Epidermal melanocyte (primary cell): ENCODE data around the gene DEFB115.
A peak's percentile ranks its signal among the peaks of the same experiment; 100 is the strongest.
"Not testable (repeated sequence)": the region's sequence is repeated elsewhere in the genome, so short reads cannot be mapped to it uniquely, and the experiment has no call there.

Source experiments
- DNase-seq: peaks from one replicate; pipeline ENCODE4 v3.0.0; 2011; ENCODE audit warnings: low spot score; ENCODE audit not compliant: insufficient read length

Gene DEFB115

DNA sequence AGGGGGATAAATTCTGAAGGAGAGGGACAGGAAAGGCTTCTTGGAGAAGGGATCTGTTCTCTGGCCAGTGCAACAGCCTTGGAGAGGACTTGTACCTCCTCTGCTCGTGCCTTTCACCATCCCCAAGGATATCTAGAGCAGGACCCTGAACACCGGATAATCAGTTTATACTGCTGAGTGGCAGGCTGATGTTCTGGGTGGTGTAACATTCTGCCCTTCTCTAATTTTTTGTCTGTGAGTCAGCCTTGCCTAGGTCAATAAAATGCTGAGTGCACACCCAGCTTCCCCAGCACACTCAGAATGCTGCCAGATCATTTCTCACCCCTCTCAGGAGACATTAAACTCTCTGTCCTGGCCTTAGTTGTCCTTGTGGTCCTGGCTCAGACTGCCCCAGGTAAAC is at the start of gene DEFB115:
Gene DEFB115, plus strand, starts transcription at position 301 of the 400 bp plus-strand sequence. Its CDS starts 0 bp downstream, at position 301.
- DNase-seq = no peak

GRCh38 chr20:31236953-31237352 is 20.5 kb upstream of the DEFB115 start:
- DNase-seq = no peak

- no peak for DNase-seq
These were observed 19.7 kb upstream of the DEFB115 start for GRCh38 chr20:31237763-31238162.

DNA sequence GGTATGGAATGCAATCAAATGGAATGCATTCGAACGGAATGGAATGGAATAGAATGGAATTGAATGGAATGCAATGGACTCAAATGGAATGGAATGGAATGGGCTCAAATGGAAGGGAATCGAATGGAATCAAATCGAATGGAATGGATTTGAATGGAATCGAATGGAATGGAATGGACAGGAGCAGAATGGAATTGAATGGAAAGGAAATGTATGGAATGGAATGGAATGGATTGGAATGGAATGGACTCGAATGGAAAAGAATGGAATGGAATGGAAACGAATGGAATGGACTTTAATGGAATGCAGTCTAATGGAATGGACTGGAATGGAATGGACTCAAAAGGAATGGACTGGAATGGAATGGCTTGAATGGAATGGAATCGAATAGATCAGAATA is 18.3 kb upstream of the DEFB115 start:
- no peak for DNase-seq

DNA sequence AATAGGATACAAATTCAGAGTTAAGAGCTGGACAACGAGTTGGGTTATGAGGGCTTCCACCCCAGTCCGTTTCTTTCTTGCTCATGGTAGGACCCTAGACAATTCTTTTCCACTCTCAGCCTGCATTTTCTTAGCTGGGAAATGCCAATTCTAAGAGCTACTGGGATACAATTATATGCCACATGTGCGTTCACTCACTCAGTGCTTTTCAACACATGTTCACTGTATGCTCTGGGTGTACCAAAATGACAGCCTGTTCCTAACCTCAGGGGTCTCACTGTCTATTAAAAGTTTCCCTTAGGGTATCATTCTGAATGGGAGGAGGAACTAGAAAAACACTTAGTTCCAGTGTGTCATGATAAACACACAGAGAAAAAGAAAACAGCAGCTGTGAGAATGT is 505 bp upstream of the DEFB115 start:
- DNase-seq = no peak

GRCh38 chr20:31260326-31260932 is 3.0 kb downstream of the DEFB115 start:
- DNase-seq = peak; percentile 31

DNA sequence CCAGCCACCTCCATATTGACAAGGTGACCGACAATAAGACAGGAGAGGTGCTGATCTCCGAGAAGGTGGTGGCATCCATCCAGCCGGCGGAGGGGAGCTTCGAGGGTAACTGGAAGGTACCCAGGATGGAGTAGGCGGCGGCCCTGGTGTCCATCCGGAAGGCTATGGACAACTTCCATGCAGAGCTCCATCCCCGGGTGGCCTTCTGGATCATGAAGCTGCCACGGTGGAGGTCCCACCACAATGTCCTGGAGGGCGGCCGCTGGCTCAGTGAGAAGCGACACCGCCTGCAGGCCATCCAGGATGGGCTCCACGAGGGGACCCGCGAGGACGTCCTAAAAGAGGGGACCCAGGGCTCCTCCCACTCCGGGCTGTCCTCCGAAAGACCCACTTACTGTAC is 17.0 kb downstream of the DEFB115 start:
- no peak for DNase-seq

DNA sequence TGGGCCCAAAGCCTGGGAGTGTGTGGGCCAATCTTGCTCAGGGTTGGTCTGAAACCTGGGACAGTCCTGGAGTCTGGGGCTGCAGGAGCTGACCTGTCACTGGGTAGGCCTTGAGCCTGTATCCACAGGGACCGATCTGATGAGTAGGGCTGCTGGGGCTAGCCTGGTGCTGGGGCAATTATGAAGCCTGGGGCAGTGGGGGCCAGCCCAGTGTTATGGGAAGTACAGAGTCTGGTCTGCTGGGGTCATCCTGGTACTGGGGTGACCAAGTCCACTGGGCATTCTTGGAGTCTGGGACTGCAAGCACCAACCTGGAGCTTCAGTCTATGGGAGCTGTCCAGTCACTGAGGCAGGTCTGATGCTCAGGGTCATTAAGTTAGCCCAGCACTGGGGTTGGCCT is 20.7 kb downstream of the DEFB115 start:
- no peak for DNase-seq

DNA sequence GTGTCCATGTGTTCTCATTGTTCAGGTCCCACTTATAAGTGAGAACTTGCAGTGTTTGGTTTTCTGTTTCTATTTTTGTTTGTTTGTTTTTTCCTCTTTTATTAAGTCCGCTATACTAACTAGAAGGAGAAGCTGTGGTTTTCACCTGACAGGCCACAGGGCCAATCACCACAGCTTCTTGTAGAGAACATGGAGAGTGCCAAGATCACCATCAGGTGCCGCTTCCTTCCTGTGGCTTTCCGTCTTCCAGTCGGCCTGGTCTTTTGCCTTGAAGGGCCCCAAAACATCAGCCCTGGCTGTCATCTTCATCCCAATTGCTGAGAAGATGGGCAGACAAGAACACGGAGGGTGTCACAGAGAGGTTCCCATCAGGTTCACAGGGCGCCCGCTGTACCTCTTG is 27.5 kb downstream of the DEFB115 start:
- DNase-seq = not testable (repeated sequence)

DNA sequence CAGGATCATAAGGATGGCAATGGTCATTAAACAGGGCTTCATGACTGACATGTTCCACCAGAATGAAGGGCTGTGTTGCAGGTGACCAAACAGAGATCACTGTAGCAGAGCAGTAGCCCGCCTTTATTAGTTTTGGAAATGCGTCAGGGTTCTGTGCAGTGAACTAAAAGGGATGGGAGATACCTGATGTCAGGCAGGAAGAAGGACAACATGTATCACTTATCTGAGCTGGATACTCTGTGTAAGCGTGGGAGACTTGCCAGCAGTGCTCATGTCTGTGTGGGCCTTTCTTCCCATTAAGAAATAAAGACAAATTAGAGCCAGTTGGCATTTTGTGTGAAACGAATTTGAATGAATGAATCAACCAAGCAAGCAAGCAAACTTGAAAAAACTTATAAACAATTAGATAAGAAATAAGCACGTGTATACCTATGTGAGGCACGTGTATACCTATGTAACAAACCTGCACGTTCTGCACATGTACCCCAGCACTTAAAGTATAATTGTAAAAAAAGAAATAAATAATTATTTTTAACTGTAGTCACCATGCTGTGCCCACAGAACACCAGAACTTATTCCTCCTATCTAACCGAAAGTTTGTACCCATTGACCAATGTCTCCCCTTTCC is 51.2 kb downstream of the DEFB115 start, which contains the start of gene DEFB116:
Gene DEFB116, minus strand, starts transcription at position 51 of the 628 bp plus-strand sequence. Its CDS starts 0 bp downstream, at position 51.
- DNase-seq = no peak
